Cerebellar nuclear complex (tissue), 1 donor: ENCODE data around the gene BAD.
"Not testable (repeated sequence)": the region's sequence is repeated elsewhere in the genome, so short reads cannot be mapped to it uniquely, and the experiment has no call there.

Experiments
- DNase-seq, 2 experiments: peaks; one replicate each; lab custom pipeline; 2025; lab: John Stamatoyannopoulos, UW

BAD gene

DNA sequence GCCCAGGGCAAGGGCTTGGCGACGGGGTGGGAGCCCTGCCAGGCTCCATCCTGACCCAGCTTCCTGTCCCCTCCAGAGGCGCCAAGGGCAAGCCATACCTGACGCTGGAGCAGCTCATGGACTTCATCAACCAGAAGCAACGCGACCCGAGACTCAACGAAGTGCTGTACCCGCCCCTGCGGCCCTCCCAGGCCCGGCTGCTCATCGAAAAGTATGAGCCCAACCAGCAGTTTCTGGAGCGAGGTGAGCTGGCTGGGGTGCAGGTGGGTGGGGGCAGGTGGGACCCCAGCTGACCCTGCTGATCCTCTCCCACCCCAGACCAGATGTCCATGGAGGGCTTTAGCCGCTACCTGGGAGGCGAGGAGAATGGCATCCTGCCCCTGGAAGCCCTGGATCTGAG lies 28.2 kb downstream of the BAD start:
- DNase-seq = no peak

DNA sequence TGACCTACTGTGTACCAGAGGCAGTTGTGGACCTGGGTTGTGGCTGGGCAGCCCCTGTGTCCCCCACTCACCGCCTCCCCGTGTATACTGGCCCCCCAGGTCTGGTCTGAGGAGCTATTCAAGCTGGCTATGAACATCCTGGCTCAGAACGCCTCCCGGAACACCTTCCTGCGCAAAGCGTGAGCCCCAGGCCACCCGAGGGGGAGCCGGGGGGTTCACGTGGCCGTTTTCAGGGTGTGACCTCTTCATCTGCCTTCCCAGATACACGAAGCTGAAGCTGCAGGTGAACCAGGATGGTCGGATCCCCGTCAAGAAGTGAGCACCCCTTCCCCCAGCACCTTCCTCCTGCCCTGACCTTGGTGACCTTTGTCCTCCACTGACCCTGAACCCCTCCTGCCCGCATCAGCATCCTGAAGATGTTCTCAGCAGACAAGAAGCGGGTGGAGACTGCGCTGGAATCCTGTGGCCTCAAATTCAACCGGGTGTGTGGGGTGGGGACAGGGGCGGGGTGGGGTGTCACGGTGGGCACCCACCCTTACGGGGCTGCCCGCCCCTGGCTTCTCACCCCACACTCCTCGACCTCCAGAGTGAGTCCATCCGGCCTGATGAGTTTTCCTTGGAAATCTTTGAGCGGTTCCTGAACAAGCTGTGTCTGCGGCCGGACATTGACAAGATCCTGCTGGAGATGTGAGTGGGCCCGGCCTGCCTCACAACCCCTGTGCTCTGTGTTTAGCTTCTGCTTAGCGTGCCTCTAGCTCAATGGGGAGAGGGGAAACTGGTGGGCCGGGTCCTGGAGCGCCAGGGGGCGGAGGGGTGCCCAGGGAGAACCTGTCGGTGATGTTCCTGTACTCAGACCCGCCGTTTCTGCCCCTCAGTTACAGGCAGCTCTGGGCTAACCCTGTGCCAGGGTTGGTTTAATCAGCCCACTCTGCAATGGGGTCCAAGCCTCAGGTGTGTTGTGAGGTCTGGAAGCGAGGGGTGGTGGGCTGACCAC lies 29.0 kb downstream of the BAD start:
- DNase-seq = no peak

DNA sequence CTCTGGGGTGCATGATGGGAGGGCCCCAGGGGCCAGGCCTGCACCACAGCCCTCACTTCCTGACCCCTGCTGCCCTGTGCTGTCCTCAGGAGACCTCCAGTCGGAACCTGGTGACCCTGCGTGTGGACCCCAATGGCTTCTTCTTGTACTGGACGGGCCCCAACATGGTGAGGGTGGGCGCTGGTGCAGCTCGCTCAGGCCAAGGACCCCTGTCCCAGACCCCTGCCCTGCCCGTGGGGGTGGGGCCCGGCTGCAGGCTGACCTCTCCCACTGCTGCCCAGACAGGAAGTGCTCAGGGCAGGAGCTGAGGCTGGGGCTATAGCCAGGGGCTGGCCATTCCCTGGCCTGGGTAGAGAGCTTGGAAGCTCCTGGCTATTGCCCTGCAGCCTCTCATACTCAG lies 30.1 kb downstream of the BAD start:
- no peak for DNase-seq

DNA sequence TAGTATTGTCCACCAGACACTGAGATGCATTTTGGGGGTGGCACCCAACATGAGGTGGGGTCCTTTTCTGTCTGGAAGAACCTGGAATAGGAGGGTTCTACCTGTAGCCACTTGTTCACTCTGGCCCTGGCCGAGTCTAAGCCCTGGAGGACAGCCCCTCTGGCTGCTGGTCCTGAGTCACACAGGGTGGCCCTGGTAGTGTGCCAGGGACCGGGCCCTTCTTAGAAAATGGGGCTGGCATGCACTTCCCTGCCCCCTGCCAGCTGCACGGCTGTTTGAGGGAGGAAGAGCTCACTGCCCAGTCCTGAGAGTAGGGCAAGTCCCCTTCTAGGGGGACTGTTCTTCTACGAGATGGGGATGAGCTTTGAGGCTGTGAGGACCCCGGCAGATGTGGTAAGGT lies 31.0 kb downstream of the BAD start:
- DNase-seq = no peak

DNA sequence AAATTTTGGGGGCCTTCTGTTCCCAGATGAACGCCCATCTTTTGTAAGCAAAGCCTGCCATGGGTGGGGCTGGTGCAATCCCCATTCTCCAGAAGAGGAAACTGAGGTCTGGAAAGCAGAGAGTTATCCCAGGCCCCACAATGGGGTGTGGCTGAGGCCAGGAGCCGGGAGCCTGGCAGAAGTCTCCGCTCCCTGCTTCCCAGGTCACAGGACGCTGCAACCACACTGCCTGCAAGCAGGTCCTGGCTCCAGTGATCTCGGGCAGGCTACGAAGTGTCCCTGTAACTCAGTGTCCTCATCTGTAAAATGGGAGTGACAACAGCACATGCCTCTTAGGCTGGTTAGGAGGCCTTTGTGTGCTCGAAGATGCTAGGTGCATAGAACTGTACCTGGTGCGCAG lies 31.4 kb downstream of the BAD start:
- no peak for DNase-seq

DNA sequence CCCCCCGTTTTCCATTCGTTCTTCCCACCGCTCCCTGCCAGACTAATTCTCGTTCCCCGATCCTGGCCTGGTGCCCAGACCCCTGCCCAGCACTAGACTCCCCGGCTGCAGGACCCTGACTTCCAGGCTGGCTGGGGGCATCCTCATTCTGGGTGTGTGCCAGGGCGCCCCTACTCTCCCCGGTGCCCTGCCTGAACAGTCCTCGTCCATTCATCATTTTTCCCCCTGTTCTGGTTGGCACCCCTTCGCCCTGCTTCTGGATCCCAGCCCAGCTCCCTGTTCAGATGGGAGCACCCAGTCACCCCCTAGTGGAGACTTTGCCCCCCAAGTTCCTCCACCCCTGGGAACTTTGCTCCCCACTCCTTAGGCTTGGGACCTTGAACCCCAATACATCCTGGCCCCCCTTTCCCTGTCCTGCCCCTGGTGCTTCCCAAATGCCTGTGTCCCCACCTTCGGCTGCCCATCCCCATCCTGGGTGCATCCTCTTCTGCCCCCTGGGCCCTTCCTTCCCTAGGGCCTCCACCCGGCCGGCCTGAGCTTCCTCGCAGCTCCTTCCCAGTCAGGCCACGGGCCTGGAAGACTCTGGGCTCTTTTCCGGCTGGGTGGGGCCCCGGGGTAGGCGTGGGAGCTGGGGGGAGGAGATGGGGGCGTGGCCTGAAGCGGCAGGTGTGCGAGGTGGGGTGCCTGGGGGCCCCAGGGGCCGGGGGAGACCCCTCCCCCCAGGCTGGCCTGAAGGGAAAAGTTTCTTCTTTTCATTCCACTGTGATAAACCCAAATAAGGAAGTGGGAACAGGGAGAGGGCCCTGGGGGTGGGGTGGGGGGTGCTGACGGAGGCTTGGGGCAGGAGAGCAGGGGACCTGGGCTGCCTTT lies 32.2 kb downstream of the BAD start:
- DNase-seq = no peak

DNA sequence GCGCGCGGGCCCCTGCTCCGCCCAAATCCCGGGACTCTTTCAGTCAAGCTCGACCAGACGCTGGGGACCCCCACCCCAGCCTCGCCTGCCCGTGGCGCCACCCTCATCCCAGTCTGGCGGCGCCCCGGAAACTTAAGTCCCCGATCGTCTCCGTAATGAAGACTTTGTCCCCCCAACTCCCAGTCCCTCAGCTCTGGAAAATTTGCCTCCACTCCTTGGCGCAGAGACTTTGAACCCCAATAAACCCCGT lies 32.8 kb downstream of the BAD start:
- DNase-seq = no peak

DNA sequence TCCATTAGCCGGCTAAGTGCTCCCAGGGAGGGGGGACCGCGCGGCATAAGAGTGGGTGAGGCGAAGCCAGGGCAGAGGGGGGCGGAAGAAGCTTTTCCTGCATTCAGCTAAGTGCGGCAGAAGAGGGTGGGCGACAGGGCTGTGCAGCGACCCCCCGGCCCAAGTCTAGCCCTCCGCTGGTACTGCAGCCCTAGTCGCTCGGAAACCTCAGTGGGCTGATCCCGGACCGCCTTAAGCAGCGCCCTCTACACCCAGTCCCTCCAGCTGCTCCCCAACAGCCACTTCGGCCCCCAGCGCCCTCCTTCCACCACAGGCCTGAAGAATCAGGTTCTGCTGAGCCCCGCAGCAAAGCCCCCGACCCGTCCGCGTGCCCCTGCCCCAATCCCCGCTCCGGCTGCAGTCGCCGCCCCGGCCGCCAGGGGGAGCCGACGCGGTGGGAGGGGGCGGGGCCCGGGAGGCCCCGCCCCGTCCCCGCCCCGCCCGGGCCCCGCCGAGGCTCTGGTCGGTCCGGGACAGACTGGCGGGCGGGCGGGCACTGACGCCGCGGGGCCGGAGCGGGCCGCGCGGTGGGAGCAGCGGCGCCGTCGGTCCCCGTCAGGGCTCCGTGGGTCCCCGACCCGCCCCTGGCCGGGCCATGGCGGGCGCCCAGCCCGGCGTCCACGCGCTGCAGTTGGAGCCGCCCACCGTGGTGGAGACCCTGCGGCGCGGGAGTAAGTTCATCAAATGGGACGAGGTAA lies 33.3 kb downstream of the BAD start, which contains the start of gene PLCB3:
Gene PLCB3, plus strand, starts transcription at position 515 of the 737 bp plus-strand sequence. Its CDS starts 120 bp downstream, at position 635.
- DNase-seq = no peak

DNA sequence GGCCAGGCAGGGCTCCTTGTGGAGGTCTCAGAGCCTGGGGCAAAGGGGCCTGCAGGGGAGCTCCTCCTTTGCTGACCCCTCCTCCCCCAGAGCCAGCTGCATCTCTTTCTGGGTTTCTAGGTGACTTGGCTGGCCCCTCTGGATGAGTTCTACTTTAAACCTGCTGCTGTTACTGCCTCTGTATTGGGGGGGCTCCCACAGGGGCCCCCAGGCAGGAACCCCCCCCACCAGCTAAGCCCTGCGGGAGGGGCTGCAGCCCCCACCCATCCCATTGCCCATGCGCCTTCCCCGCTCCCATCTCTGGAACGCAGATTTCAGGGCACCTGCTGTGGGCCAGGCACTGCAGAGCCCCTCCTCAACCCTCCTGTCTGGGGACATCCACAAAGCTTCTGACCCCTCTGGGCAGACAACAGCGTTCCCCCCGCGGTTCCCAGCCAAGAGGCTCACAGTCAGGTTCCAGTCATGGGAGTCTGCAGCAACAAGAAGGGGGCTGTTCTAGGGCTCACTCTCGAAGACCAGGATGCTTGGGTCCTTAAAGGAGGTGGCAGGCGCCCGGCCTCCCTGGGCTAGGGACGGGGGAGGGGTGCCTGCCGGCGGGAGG lies 34.0 kb downstream of the BAD start:
- DNase-seq = no peak

DNA sequence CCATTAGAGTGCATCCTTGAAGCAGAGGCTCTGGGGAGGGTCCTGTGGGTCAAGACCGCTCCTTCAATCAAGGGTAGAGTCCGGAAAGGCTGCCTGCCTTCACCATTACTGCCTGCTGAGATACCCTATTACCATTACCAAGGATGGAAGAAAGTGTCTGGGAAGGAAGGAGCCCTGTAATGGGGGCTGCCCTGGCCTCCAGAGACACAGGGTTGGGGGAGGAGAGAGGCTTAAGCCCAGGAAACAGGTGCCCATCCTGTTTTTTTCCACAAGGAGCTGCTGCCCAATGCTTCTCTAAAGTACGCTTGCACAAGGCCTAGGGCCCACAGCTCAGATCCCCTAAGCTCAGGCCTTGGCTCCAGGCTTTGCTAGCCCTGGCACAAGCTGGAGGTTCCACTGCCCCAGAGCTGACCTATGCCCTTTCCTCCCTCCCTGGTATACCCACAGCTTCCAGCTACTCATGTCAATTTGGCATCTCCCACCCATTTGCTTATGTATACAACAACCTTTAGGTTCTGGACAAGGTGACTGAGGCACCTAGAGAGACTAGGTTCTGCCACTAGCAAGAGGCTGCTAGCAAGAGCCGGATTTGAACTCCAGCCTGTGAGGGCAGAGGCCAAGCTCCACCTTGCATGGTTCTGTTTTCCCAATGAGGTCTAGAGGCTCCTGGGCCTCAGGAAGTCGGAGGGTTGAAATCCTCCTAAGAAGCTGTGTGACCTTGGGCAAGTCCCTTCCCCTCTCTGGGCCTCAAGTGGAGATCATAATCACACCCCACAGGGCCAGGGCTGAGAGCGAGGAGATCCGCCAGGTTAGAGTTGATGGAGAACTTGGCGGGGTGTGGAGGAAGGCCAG lies 34.7 kb downstream of the BAD start:
- DNase-seq = no peak

DNA sequence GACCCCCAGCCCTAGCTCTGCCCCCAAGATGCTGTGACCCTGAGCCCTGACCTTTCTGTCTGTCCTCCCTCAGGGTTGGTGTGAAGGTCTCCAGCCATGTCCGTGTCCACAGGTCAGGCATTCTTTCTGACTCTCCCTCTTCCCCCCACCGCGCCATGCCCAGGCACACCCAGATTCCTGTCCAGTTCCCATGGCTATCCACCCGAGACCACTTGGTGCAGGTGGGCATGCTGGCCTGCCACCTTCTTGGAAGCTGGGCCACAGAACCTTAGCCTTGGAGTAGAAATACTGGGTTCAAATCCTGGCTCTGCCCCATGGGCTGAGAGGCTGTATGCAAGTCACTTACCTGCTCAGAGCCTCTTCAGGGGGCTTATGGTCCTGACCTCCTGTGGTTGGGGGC lies 35.4 kb downstream of the BAD start:
- no peak for DNase-seq

DNA sequence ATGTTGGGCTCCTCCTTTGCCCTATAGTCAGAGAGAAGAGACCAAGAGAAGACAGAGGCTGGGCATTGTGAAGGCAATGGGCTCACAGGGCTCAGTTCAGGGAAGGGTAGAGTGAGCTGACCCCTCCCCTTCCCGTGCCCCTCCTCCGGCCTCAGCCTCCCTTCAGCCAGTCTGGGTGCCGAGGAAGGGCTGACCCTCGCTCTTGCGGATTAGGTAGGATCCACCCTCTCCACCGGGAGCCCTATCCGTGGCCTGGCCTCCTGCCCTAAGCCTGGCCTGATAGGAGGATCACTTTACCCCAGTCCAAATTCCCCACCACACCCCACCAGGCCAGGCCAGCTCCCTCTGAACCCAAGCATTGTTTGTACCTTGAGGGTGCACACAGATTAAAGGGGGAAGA lies 35.9 kb downstream of the BAD start:
- no peak for DNase-seq

DNA sequence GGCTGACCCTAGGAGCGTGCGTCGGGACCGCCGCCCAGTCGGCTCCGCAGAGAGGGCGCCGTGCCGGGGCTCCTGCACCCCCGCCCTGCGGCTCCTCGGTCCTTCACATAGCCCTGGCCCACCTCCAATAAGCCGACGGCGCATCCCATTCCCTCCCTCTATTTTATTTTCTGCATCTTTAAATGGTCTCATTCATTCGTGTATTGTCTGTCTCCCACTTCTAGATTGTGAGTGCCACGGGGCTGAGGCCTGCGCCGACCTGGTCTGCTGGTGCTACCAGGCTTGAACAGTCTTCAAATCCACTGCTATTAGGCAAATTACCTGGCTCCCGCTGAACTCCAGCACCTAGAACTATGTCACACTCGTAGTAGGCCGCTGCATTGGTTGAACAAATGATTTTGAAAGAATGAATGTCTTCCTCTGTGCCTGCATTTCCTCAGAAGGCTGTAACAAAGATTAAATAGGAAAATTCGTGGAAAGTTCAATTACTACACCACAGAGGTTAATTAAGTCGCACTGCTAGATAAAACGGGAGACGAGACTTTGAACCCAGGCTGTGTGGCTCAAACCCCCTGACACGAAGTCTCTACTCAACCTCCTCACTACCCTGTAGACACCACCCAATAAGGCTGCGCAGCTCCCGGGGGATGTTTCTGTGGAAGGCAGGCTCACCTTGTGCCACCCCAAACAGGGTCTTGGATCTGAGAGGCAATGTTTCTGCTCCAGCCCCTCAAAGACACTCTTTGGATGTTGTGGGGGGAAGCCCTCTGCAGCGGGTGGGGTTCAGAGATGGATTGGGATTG lies 36.5 kb downstream of the BAD start:
- no peak for DNase-seq

DNA sequence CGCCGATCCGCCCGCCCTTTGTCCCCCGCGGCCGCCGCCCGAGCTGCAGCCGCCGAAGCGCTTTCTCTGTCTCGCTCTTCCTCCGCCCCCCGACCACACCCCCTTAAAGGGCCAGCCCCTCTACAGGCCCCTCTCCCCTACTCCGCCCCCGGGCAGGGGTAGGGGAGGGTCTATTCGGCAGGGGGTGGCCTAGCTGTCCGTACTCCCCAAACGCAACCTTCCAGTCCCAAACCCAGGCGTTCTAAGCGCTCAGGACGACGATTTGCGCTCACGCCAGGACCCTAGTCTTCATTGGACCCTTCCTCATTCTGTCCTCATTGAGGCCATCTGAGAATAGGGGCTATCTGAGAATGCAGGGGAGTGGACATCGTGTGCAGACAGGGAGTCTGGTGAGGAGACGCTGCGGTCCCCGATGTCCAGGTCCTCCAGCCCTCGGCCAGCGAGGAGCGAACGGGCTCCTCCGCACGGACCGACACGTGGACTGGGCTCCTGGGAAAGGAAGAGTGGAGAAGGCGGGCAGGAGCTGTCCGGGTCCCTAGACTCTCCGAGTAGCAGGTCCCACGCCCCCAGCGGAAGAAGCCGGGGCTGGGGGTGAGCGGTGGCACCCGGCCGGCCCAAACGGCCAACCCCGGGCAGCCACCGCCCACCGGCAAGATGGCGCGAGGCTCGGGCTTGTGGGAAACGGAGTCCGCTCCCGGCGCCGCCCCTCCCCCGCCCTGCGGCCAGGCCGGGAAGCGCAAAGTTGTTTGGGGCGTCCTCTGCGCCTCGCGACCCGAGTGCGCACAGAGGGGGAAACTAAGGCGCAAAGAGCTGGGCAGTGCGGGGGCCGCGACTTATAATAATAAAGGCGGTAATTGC lies 37.4 kb downstream of the BAD start, which contains the start of gene PPP1R14B:
Gene PPP1R14B, minus strand, starts transcription at position 73 of the 858 bp plus-strand sequence. CDS start 270 bp downstream, outside the sequence.
- DNase-seq = peak in 1 of 2 experiments; percentile 24

DNA sequence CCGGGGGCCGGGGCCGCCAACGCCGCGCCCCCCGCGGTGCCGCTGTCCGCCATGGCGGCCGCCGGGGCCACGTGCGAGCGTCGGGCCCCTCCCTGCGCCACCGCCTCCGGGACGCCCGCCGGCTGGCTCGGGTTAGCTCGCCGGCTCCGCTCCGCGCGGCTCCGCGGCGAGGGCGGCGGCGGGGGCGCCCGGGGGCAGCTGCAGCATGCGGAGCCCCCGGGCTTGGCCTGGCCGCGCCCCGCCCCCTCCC lies 37.9 kb downstream of the BAD start:
- not testable (repeated sequence) for DNase-seq

DNA sequence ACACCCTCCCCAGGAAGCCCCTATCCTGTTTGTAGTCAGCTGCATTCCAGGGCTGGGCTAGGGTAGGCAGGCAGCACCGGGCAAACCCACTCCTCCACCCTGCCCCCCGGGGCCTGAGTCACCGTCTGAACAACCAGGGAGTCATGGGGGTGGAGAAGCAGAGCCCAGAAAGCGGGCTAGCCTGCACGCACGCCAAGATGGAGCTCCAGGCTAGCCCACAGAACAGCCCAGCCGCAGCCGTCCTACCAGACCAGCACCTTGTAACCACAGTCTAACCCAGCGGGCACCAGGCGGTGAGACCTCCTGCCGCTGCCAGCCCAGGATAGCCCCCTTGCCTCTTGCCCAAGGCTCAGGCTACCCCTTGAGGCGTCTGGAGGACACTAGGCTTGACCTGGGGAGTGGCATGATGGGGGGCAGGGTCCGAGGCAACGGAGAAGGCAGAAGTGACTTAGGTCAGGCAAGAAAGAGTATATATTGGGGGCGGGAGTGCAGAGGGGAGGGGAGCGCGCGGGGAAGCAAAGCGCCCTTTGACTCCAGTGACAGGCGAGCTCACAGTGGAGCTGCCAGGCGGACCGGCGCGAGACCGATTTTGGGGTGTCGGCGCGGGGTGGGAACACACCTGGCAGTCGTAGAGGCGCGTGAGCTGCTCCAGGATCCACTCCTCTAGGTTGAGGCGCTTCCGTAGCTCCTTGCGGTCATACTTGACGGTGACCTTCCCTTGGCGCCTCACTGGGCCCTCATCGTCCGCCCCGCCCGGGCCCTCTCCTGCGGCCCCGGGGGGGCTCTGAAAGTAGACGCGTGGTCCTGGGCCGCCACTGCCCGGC lies 38.5 kb downstream of the BAD start:
- DNase-seq = no peak

DNA sequence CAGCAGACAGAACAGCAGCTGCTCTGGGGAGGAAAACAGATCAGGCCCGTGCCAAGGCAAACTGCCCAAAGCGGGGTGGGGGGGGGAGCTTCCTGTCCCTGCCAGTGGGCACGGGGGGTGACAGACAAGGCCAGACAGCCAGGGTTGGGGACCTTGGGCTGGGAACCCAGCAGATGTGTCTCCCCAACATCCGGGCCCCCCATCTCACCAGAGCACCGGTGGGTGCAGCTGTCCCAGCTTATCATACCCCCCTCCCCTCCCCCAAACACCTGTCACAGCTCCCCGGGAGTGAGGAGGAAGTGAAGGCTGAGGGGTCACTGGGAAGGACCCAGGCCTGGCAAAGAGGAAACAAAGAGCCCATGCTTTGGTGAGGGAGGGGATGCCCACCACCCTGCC lies 39.1 kb downstream of the BAD start:
- no peak for DNase-seq

DNA sequence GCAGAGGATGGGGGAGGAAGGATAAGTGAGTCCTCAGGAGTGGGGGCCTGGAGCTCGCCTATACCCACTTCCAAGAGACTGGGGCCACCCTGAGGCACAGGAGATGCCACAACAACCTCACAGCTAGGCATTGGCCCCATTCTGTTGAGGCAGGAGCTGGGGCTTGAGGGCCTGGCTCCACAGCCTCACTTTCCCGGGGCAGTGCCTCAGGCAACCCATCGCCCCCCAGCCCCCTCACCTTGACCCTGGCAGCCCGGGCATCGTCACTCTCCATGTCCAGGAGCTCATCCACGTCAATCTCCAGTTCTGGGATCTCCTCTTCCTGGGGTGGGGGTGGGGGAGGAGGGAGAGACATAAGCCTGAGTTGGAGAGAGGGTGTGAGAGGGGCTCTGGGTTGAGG lies 39.5 kb downstream of the BAD start:
- DNase-seq = no peak
